ENCODE measurements around the gene CMSS1.
A peak's percentile ranks its signal among the peaks of the same experiment; 100 is the strongest.

The CMSS1 gene

DNA sequence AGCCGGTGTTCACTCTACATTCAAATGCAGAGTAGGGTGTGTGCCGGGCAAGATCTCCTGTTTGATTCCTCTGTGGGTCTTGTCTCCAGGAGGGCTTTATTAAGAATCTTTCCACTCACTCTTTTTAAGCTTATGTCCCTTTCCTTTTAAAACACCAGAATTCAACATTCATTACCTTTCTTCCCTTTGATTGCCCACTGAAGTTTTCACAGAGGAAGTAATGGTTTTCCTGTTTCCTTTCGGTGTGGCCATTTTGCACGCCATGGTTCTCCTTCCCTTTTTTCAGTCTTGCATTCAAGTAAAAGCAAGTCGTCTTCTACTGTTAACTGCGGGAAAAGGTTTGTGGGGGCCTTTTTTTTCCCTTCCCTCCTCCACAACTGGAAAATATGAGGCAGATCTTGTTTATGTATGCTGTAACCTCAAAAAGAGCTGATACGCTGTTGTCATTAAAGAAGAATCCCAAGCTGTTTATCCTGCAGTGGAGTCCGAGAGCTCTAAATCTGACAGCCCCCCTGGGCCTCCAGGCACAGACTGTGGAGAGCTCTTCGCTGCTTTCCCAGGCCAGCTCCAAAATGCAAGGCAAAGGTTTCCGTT is 256.1 kb downstream of the CMSS1 start:
- DNase-seq (ENCODE audit: low read depth): peak; percentile 76
- no peak overlapping the region for H3K4me3 ChIP-seq (ENCODE audit: control insufficient read depth, low read depth, low read length)

DNA sequence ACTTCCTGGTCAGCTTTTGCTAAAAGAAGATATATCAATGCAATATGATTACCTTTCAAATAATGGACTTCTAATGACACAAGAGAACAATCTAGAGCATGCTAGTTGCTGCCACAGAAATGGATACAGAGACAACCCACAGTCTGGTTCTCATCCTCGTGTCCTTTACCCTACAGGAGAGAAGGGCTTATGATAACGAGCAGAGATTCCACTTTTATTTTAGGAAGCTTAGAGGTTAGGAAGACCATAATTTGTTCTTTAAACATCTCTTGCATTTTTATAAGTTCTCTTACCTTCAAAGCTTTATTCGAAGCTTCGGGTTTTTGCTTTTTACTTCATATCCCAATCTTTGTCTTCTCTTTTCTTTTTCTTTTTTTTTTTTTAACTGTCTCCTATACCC is 257.5 kb downstream of the CMSS1 start:
- no peak for DNase-seq (ENCODE audit: low read depth)
- TF ChIP-seq, protein P1, sequence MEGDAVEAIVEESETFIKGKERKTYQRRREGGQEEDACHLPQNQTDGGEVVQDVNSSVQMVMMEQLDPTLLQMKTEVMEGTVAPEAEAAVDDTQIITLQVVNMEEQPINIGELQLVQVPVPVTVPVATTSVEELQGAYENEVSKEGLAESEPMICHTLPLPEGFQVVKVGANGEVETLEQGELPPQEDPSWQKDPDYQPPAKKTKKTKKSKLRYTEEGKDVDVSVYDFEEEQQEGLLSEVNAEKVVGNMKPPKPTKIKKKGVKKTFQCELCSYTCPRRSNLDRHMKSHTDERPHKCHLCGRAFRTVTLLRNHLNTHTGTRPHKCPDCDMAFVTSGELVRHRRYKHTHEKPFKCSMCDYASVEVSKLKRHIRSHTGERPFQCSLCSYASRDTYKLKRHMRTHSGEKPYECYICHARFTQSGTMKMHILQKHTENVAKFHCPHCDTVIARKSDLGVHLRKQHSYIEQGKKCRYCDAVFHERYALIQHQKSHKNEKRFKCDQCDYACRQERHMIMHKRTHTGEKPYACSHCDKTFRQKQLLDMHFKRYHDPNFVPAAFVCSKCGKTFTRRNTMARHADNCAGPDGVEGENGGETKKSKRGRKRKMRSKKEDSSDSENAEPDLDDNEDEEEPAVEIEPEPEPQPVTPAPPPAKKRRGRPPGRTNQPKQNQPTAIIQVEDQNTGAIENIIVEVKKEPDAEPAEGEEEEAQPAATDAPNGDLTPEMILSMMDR (conservative IDR thresholded peaks at IDR 0.05; ENCODE audit: control insufficient read depth, insufficient read depth, low read depth, low read length): no peak
- no peak overlapping the region for H3K4me3 ChIP-seq (ENCODE audit: control insufficient read depth, low read depth, low read length)

More for the DNA sequence above, 256.1 kb downstream of the CMSS1 start:
- TF ChIP-seq, protein P1 (conservative IDR thresholded peaks at IDR 0.05; ENCODE audit: control insufficient read depth, insufficient read depth, low read depth, low read length): no peak

DNA sequence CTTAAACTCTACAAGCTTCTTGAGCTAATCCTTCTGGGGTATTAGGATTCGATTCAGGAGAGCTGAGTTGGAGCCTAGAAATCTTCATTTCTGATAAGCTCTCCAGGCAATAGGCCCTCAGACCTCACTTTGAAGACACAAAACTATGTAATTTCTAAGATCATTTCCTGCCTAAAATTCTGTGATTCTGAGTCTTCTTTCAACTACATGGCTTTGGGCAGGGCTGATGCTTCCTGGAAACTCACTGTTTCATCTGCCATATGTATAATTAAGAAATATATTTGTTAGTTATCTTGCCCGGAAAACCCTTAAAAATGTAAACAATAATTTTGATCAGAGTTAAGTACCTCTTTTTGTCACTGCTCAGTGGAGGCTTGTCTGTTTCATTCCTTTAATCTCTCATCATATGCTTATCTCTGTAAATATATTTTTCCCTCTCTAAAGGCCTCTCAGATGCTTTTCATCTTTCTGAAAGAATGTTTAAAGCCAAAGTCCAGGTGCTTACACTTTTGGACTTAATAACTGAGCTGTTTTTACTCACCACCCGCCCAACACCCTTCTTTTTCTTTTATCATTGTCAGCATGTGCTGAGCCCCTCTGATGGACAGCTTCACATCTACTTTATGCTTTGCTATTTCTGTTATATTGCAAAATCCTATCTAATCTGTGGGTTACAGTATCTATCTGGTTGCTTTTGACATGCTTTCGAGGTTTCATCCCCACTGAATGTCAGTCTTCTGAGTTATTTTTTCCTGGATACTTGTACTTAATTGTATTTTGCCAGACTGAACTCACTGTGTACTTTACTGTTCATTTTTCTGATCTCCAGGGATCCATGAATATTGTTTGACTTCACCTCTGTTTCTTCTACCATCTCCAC is 258.4 kb downstream of the CMSS1 start:
- no peak for DNase-seq (ENCODE audit: low read depth)
- H3K4me3 ChIP-seq (ENCODE audit: control insufficient read depth, low read depth, low read length): no peak overlapping the region
- TF ChIP-seq, protein P1 (conservative IDR thresholded peaks at IDR 0.05; ENCODE audit: control insufficient read depth, insufficient read depth, low read depth, low read length): no peak

DNA sequence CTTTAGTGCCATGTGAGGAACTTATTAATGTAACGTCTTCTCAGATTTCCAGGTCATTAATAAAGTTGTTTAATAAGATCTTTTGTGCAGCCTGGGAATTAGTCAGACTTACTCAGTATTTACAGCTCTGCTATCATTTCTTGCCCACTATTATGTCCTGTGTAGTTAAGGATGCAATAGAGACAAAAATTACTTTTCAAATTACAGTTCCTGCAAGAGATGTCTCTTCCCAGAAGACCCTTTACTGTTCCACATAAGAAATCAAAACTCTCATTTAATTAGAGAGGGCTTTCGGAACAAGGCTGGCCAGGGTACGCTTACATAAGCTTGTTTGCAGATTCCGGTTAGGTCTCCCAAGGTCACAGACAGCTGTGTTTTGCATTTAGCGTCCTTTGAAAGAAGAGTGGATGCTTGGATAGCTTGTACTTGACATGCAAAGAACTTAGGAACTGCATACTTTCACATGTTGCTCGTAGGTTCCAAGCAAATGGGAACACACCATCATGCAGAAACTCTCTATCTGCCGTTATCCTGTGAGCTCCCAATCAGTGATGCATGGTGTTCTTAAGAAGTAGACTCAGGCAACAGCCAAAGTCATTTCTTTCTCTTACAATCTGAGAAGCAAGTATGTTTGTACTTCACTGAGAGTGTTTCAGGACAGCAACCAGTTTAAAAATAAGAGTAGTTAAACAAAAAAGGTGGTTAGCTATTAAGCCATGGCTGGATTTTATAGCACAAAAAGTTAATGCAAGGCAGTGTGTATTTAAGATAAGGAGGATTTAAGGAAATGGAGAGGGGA is 259.3 kb downstream of the CMSS1 start:
- no peak overlapping the region for H3K4me3 ChIP-seq (ENCODE audit: control insufficient read depth, low read depth, low read length)
- no peak for DNase-seq (ENCODE audit: low read depth)
- TF ChIP-seq, protein P1 (conservative IDR thresholded peaks at IDR 0.05; ENCODE audit: control insufficient read depth, insufficient read depth, low read depth, low read length): no peak

DNA sequence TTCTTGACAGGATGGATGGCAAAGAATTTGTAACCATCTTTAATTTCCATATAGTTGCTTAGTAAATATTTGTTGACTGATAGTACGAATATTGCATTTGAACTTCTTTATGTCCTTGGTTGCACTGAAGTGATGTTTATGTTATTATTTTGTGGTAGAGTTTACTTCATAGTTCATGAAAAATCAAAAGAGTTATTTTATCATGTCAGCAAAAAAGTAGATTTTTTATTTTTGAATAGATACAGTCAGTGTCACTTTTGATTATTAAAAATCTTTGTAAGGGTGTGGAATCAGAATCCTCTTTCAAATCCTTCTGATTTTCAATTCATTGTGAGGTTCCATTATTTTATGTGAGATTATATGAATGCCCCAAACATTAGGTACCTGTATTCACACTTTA is 261.7 kb downstream of the CMSS1 start:
- TF ChIP-seq, protein P1 (conservative IDR thresholded peaks at IDR 0.05; ENCODE audit: control insufficient read depth, insufficient read depth, low read depth, low read length): no peak
- H3K4me3 ChIP-seq (ENCODE audit: control insufficient read depth, low read depth, low read length): no peak overlapping the region
- DNase-seq (ENCODE audit: low read depth): no peak

DNA sequence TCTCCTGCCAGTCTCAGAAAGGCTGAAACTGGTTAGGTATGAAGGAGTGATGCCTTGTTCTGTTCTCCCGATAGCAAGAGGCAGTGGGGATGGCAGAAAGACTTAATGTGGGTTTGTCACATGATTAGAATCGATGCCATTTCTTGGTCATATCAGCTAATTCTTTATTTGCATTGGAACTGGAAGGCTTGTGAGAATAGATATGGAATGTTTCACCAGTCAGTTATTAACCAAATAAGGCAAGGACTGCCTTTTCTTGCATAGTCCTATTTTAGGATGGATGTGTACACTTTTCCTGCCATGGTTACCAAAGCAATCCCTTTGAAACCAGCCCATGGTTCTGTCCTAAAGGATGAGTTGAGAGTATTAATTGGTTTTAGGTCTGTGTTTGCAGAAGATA is 262.9 kb downstream of the CMSS1 start:
- DNase-seq (ENCODE audit: low read depth): no peak
- H3K4me3 ChIP-seq (ENCODE audit: control insufficient read depth, low read depth, low read length): no peak overlapping the region
- TF ChIP-seq, protein P1 (conservative IDR thresholded peaks at IDR 0.05; ENCODE audit: control insufficient read depth, insufficient read depth, low read depth, low read length): no peak
